Gastroesophageal sphincter (tissue), 3 donors: Measurements from ENCODE around the gene STRBP.

Experiments used
- EP300 ChIP-seq: sonication (generic); formaldehyde crosslinking; IDR thresholded peaks from one replicate; pipeline ENCODE4 v1.6.1; 2017; ENCODE audit warnings: antibody characterized with exemption, mild to moderate bottlenecking
- POLR2A ChIP-seq, 2 donors: fragments of 450-650 bp; IDR thresholded peaks; one replicate each; pipeline ENCODE4 v1.6.1; 2017; ENCODE audit warnings: antibody characterized with exemption in 2 of 2, mild to moderate bottlenecking in 2 of 2, moderate library complexity in 1 of 2
- TF ChIP-seq, protein P1 (sequence below), 4 experiments: fragments of 200-600 bp in 2 of 4; fragments of 450-650 bp in 2 of 4; sonication (generic) in 1 of 4; IDR thresholded peaks; one replicate each; pipeline ENCODE4 v1.5.1; 2017 to 2019; ENCODE audit warnings: antibody characterized with exemption in 4 of 4, mild to moderate bottlenecking in 2 of 4, moderate library complexity in 2 of 4

DNA sequence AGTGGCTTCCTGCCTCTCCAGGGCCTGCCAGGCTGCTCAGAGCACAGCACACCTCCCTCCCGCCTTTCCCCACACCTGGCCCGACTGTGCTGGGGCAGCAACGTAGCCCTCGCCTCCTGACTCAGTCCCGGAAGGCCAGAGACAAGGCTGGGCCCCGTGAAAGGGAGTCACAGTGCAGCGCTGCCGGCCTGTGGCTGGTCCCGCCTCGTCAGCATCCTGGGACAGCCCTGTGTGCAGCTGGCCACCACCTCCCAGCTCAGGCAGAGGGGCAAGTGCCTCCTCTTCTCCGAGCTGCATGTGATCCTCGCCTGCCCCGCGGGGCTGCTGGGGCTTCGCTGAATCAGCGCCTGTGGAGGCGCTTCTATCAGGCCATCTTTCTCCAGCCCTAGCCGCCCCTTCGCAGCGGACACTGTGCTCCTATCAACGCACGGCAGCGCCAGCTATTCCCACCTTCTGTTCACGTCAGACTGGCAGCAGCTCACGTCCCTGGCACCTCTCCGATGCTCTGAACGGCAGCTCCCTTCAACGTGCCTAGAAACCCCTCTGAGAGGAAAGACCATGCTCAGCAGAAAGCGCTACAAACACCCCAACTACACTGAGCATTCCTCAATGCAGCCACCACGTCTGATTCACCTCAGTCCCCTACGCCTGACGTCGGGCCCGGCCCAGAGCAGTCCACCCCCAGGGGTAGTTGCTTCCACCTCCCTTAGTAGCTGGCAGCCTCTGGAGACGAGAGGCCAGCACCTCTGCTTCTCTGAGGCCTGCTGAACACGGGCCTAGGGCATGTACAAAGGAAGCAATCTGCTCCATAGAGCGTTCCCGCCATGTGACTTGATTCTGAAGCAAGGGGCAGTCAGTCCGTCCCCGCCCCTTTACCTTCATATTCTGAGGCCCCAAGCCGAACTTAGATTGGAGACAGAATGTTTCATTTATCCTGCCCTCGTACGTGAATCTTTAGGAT lies 156.1 kb downstream of the STRBP start:
- TF ChIP-seq, protein P1, sequence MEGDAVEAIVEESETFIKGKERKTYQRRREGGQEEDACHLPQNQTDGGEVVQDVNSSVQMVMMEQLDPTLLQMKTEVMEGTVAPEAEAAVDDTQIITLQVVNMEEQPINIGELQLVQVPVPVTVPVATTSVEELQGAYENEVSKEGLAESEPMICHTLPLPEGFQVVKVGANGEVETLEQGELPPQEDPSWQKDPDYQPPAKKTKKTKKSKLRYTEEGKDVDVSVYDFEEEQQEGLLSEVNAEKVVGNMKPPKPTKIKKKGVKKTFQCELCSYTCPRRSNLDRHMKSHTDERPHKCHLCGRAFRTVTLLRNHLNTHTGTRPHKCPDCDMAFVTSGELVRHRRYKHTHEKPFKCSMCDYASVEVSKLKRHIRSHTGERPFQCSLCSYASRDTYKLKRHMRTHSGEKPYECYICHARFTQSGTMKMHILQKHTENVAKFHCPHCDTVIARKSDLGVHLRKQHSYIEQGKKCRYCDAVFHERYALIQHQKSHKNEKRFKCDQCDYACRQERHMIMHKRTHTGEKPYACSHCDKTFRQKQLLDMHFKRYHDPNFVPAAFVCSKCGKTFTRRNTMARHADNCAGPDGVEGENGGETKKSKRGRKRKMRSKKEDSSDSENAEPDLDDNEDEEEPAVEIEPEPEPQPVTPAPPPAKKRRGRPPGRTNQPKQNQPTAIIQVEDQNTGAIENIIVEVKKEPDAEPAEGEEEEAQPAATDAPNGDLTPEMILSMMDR (IDR thresholded peaks at IDR 0.05): no peak
- no peak for TF ChIP-seq EP300
- TF ChIP-seq POLR2A (IDR thresholded peaks at IDR 0.05): no peak
